GM18526 (cell line): Measurements from ENCODE around the gene LARGE1.

Experiments
- POLR2A ChIP-seq: IDR thresholded peaks from 3 replicates; pipeline ENCODE4 v1.6.1; 2011; ENCODE audit not compliant: insufficient read length; ENCODE audit errors: extremely low read depth

The LARGE1 gene

DNA sequence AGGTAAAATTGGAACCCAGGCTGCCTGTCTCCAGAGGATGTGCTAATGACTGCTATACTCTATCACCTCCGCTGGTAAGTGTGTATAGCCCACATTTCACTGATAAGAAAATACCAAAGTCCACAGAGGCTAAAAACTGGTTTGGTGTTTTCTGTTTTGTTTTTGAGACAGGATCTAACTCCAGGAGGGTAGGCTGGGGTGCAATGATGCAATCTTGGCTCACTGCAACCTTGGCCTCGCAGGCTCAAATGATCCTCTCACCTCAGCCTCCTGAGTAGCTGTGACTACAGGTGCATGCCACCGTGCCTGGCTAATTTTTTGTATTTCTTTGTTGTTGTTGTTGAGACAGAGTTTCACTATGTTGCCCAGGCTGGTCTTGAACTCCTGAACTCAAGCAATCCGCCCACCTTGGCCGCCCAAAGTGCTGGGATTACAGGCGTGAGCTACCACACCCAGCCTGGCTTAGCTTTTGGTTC is 409.8 kb downstream of the LARGE1 start:
- TF ChIP-seq POLR2A, result no peak

- no peak for TF ChIP-seq POLR2A
Observed at GRCh38 chr22:33504941-33505625, 415.2 kb downstream of the LARGE1 start.

GRCh38 chr22:33496112-33496511 is 424.2 kb downstream of the LARGE1 start:
- TF ChIP-seq POLR2A, result no peak

DNA sequence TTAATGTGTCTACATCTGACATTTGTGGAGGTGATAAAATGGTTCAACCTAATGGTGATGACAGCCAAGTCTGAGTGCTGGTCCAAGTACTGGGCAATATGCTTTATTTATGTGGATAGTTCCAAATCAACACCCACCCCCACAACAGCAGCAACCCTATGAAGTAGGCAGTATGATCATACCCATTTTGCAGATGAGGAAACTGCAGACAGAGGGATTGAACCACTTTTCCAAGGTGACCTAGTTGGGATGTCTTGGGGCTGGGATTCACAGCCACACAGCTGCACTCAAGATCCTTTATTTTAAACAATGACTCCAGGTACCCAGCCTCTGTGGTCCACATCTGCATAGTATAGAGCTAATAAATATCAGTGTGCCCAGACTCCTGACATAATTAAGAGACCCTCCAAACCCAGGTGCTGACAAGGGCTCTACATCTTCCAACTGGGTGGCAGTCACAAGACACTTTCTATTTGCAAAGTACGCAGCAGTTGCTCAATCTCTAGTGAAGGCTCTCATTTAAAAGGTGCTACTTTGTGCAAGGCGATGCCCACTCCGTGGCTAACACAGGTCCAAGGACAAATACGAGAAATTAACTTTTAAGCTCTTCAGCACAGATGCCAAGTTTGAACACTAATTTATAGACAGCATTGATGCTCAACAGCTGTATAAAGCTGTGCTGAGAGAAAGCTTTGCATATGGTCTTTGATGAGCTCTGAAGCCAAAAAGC is 426.6 kb downstream of the LARGE1 start:
- TF ChIP-seq POLR2A, result no peak

DNA sequence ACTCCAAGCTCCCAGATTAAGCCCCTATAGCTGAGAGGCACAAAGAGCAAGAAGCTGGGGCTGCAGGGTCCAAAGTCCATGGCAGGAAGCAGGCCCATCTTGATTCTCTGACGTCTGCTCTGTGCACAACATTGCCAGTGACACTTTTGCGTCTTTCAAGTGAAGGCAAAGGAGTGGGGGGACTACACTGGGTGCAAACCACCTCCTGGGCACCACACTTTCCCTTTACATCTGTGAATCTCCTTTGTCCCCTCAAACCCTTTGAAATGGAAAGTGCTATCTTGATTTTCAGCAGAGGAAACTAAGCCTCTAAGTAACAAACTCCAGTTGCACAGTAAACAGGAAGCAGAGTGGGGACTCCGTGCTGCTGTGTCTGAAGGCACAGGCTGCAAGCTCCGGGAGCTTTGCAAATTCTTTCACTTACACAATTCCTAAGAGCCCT is 428.0 kb downstream of the LARGE1 start:
- TF ChIP-seq POLR2A, result no peak

- TF ChIP-seq POLR2A, result no peak
Observed at GRCh38 chr22:33487041-33487716, 433.1 kb downstream of the LARGE1 start.

GRCh38 chr22:33481550-33481949 is 438.7 kb downstream of the LARGE1 start:
- no peak for TF ChIP-seq POLR2A

GRCh38 chr22:33477120-33478111 is 442.9 kb downstream of the LARGE1 start:
- no peak for TF ChIP-seq POLR2A

DNA sequence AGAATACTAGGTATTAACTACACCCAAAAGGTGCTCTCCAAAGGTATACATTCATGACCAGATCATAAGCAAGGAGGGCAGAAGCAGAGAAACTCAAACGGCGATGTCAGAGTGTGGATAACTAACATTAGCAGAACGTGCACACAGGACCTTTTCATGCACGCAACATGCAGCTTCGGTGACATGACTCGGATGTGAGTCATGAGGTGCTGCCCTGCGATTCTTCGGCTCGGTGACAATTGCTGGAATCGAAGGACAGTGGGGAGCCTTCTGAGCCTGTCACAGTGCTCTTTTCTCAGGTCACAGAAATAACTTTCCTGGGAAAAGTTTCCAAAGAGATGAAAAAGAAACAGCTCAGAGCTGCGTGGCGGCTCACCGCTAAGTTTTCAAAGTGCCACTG is 443.6 kb downstream of the LARGE1 start:
- no peak for TF ChIP-seq POLR2A

- no peak for TF ChIP-seq POLR2A
Observed at GRCh38 chr22:33476206-33476605, 444.1 kb downstream of the LARGE1 start.

DNA sequence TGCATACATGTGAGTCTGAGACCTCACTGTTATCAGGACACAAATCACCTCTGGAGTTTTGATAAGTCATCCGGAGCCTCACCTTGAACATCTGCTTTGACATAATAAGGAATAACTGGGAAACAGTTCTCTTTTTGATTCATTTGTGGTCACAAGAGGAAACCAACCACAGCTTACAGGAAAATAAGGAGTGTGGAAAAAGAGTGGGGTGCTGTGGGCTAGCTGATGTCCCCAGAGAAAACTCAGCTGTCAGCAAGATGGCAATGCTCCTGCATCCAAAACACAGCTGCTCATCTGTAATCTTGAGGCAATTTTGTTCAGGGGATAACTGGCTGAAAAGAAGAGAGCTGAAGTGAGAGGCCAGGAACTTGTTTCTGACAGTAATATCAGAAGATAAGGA is 445.7 kb downstream of the LARGE1 start:
- TF ChIP-seq POLR2A, result no peak

- no peak for TF ChIP-seq POLR2A
Observed at GRCh38 chr22:33472462-33473344, 447.6 kb downstream of the LARGE1 start.

- no peak for TF ChIP-seq POLR2A
Observed at GRCh38 chr22:33470456-33470855, 449.8 kb downstream of the LARGE1 start.

- no peak for TF ChIP-seq POLR2A
Observed at GRCh38 chr22:33467620-33468095, 452.6 kb downstream of the LARGE1 start.
